GM19238 (cell line): ENCODE measurements around the gene NIM1K.
"Not testable (repeated sequence)": the region's sequence is repeated elsewhere in the genome, so short reads cannot be mapped to it uniquely, and the experiment has no call there.

Experiments used
- DNase-seq: peaks from one replicate; pipeline ENCODE4 v3.0.0; 2011; ENCODE audit warnings: low spot score; ENCODE audit not compliant: insufficient read length

Gene NIM1K

DNA sequence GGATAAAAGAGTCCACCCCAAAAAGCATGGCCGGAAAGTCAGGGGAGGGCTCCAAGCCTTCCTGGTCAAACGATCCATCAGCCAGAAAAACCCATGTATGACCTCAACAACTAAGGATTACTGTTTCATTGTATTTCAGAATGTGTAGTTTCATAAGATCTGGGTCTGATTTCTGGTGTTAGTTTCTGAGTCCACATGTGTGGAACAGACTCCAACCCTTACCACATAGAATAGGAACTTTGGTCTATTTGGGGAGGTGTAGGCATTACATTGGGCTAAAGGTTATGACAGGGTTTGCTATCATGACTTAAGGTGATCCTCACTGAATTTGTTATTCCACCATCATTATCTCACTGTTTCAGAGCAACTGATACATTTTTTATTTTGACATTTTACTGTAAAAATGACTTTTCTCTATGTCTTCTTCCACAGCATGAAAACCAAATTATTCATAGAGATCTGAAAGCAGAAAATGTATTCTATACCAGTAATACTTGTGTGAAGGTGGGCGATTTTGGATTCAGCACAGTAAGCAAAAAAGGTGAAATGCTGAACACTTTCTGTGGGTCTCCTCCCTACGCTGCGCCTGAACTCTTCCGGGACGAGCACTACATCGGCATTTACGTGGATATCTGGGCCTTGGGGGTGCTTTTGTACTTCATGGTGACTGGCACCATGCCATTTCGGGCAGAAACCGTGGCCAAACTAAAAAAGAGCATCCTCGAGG lies 87.7 kb downstream of the NIM1K start:
- DNase-seq = no peak

- DNase-seq = no peak
These were observed 90.0 kb downstream of the NIM1K start for GRCh38 chr5:43281840-43282658.

GRCh38 chr5:43286623-43287022 lies 94.6 kb downstream of the NIM1K start:
- no peak for DNase-seq

DNA sequence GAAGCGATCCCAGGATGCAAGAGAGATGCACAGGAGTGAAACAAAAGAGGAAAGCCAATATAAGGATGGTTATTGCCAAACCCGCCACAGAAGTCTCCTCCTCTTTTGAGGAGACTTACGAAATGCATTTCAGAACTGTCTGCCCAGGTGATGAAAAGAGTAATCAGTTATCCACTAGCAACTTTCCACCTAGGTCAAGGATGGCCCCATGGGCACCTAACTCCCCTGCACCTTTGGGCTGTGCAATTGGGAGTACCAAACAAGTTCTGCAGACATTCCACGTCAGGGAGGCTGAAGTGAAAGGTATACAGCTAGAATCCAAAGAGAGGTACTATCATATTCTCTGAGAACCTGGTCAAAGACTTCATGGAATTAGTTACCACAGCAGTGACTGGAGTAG lies 95.5 kb downstream of the NIM1K start:
- DNase-seq = no peak

GRCh38 chr5:43288269-43288831 lies 96.3 kb downstream of the NIM1K start:
- no peak for DNase-seq

GRCh38 chr5:43290726-43291125 lies 98.7 kb downstream of the NIM1K start:
- DNase-seq = no peak

- DNase-seq = no peak
These were observed 102.2 kb downstream of the NIM1K start for GRCh38 chr5:43294226-43294625.

- DNase-seq = no peak
These were observed 103.2 kb downstream of the NIM1K start for GRCh38 chr5:43295202-43295601.

DNA sequence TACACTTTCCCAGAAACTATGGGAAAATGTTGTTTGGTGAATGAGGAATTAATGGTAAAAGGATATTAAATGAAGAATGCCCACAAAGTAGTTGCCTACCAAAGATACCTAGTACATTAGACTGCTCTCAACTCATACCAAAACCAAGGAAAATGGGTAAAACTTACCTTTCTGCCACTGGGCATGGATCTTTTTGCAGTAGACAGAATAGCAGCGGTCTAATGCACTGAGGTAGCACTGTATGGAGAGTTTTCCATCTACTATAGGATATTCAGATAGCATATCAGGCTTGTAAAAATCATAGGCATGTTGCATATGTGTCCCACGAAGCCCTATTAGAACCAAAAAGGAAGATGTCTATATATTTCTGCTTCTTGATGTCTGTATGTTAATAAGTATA lies 104.8 kb downstream of the NIM1K start:
- DNase-seq = no peak

DNA sequence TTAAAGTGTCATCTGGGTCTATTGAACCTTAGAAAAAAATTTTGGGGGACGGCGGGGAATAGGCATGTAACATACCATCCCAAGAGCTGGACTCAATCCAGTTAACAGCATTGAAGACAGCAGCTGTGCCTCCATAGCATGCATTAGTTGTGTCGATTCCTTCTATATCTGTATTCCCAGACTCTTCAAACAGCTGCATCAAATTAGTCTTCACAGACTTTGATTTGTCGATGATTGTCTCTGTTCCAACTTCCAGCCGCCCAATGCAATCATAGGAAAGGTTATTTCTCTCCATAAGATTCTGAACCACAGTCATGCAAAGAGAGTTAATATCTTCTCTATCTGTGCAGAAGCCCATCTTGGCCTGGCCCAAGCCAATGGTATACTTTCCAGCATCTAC lies 106.4 kb downstream of the NIM1K start:
- DNase-seq = no peak

GRCh38 chr5:43300112-43300511 lies 108.1 kb downstream of the NIM1K start:
- no peak for DNase-seq

GRCh38 chr5:43301653-43302091 lies 109.6 kb downstream of the NIM1K start:
- DNase-seq = no peak

DNA sequence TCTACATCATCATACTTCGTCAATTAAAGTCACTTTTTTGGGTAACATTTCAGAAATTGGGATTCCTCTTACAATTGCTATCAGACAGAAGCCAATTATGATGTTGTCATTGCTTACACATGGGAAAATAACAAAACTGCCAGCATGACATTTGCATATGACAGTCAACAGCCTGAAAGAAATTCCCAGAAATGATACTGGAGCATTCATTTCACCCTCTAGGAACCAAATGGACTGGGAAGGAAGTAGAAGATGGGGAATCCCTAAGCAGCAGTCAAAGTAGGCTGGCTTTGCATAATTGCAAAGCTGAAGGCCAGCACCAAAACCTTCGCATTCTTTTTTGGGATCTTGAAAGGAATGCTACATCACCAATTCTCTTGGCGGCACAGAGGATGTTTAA lies 110.5 kb downstream of the NIM1K start:
- DNase-seq = no peak

DNA sequence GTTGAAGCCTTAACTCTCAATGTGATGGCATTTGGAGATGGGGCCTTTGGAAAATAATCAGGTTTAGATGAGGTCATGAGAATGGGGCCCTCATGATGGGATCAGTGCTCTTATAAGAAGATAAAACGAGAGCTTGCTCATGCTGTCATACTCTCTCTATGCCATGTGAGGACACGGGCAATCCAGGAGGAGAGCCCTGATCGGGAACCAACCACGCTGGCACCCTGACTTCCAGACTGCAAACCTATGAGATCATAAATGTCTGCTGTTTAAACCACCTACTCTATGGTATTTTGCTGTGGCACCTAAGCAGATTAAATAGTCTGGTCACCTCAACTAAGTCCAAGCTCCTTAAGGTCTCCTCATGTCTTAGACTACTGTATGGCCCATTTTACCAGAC lies 111.2 kb downstream of the NIM1K start:
- no peak for DNase-seq

DNA sequence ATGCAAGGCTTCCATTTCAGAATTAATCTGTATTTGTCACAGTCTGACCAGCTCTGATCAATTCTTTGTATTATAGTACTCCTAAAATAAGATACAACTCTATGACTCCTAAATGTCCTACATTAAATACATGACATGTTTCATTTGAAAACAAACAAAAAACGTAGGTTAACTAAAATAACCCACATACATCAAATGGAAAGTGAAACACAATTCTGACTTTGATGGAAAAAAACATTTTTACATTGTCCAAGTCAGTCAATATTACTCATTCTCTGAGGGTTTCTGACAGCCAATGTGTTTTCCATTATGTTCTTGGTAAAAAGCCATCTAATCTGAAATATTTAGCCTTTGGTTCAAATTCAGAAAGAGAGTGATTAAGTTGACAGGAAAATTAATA lies 112.5 kb downstream of the NIM1K start:
- no peak for DNase-seq

DNA sequence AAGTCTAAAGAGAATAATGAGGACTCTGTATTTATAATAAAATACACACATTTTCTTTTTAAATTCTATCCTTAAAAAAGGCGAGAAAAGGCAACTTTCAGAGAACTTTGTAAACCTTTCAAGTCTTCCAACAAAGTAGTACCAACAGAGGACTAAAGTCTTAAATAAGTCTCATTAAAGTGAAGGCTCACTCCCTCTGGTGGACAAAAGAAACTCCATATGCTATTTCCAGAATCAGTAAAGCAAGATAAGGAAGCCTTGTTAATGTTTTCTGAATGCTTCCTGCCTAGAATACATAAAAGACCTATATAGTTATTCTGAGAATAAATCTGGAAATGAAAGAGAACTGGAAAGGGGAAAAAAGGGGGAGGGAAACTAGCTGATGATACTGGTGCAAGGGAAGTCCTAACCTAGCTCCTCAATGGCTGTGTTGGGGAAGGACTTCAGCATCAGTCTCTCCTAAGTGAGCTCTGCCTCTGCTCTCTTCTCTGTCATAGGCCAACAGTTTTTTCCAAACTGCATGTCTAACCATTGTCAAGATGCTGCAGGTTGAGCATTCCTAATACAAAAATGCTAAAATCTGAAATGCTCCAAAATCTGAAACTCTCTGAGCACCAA lies 114.0 kb downstream of the NIM1K start:
- DNase-seq = peak; percentile 13

DNA sequence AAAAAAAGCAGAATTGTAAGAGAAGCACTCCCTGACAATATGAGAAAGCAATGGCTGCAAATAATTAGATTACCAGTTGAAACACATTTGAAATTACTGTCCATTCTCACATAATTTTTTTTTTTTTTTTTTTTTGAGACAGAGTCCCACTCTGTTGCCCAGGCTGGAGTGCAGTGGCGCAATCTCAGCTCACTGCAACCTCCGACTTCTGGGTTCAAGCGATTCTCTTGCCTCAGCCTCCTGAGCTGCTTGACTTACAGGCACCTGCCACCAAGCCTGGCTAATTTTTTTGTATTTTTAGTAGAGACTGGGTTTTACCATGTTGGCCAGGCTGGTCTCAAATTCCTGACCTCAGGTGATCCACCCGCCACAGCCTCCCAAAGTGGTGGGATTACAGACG lies 114.9 kb downstream of the NIM1K start:
- not testable (repeated sequence) for DNase-seq

- DNase-seq = no peak
These were observed 117.1 kb downstream of the NIM1K start for GRCh38 chr5:43309122-43309521.

DNA sequence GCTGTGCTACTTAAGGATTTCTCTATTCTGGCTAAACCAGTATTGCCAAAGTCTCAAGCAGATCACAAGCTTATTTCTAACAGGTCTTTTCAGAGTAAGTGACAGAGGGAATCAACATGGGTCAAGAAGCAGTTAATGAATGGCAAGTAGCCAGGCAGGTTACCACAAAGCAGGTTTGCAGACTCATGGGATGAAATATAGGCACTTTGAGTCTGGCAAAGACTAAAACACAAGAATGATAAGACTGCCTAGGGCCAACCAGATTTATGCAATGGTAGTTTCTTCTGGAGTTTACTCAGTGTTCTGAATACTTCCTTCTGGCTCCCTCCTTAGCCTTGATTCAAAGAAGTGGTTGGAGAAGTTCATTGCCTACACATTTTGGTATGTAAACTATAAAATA lies 117.6 kb downstream of the NIM1K start:
- no peak for DNase-seq

DNA sequence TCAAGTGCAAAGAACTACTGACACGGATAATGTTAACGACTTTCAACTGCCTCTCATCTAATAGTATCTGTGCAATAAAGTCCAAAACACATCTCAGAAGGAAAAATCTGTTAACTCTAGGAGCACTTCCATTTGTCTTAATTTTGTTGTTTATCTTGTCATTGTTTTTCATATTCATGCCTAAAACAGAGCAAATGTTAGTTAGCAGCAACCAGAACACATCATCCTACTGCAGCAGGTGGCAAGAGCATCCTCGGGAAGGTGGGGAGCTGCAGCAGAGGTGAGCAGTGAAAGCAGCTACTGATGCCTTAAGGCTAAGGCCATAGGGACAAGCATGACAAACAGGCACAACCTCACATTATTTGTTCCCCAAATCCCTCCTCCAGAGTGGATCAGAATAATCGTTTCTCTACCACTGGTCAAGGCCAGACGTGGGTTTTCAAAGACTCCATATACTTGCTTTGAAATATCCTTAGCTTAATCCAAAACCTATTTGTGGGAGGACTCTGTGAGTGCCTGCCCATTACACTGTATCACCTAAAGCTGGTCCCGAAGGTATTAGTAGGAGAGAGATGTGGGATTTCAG lies 120.1 kb downstream of the NIM1K start:
- no peak for DNase-seq

GRCh38 chr5:43312699-43313034 lies 120.6 kb downstream of the NIM1K start:
- peak; percentile 6 for DNase-seq
